ENCODE data around the gene CGNL1. TPM values are rescaled to one million over a fixed set of nuclear protein-coding genes. Genes with fewer than 3 reads are reported as not detected.

The CGNL1 gene
- total RNA-seq, 1 donor from 2014 or later = 31.9 TPM

DNA sequence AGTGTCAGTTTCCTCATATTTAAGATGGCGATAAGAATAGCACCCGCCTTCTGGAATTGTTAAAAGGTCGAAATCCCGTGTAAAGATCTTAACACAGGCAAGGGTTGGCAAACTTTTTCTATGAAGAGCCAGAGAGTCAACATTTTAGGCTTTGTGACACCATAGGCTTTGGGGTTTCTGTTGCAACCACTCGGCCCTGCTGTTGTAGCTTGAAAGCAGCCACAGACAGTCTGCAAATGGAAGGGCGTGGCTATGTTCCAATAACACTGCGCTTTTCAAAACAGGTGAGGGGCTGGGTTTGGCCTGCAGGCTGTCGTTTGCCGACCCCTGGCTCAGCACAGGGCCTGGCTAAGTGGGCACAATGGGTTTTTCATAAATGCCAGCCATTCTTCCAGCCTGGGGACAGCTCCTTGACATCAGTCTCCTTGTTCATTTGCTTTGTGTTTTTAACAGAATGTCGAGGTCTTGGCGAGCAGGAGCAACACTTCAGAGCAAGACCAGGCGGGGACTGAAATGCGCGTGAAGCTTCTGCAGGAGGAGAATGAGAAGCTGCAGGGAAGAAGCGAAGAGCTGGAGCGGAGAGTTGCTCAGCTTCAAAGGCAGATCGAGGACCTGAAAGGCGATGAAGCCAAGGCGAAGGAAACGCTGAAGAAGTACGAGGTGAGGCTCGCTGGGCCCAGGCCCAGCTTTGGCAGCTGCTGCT, 140.2 kb downstream of the CGNL1 start:
- no peak for TF ChIP-seq CTCF (IDR thresholded peaks at IDR 0.05; ENCODE audit: borderline replicate concordance)

DNA sequence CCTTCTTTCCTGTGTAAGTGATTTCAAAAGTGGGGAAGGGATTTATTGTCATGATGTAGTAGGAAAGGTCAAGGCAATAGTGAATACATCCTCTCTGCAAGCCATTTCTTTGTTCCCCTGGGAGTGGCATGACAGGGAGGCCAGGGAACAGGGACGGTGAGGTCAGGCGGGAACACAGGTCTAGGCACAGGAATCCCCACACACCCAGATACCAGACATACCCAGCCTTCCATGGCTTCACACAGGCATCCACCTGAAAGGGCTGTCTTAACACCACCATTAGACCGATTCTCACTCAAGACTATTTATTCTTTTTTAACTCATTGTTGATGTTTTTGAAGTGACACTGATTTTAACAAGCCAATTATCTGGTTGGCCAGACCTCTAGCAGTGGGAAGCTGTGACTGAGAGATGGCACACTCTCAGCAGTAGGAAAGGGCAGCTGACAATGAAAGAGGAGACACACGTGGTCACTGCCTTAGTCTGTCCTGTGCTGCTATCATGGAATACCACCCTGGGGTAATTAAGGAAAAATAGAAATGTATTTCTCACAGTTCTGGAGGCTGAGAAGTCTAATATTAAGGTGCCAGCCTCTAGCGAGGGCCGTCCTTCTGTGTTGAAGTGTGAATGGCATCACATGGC, 140.8 kb downstream of the CGNL1 start:
- Histone ChIP-seq H3K27ac (replicated peaks) (no peak overlapping the region), H3K36me3 (no peaks in the 10 kb centered on the region), H3K4me3 (no peak overlapping the region), H3K4me1 (peaks cover 4% of the 10 kb centered on the region), H3K9me3 (replicated peaks) (no peaks in the 10 kb centered on the region), H3K27me3 (ENCODE audit: low read depth) (no peaks in the 10 kb centered on the region)
- no peak for DNase-seq
- no peak for TF ChIP-seq CTCF (IDR thresholded peaks at IDR 0.05; ENCODE audit: borderline replicate concordance)
- intact Hi-C loops (cut with micrococcal nuclease) = no loop called here

More for the DNA sequence above, 140.2 kb downstream of the CGNL1 start:
- intact Hi-C loops (cut with micrococcal nuclease) = no loop called here
- no peaks in the 10 kb centered on the region for H3K36me3 ChIP-seq
- H3K4me1 ChIP-seq = no peaks in the 10 kb centered on the region
- DNase-seq = no peak
- H3K27ac ChIP-seq (replicated peaks) = no peak overlapping the region
- H3K27me3 ChIP-seq (ENCODE audit: low read depth) = no peaks in the 10 kb centered on the region
- no peaks in the 10 kb centered on the region for H3K9me3 ChIP-seq (replicated peaks)
- H3K4me3 ChIP-seq = no peak overlapping the region

DNA sequence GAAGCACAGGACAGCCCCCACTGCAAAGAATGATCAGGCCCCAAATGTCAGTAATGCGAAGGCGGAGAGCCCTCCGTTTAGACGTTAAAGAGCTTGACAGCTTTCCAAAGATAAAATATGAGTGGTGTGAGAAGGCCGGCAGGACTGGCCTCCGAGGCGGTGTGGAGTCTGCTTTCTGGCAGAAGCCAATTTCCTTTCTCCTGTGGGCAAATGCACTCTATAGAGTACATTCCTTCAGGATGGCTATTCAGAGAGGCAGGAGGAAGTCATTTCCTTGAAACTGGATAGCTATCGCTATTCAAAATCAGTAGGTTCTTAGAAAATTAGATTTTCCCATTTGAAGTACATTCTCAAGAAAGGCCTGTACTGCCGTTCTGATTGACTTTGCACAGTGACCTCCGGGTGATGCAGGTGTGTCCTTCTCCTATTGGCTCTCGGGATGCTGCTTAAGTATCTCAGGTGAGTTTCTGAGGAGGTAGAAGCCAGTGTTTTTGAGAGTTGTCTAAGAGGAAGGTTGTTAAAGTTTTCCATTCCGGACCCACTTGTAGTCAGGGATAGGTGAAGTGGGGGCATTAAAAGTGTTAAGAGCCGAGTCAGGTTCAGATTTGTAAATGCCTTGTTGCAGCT, 142.6 kb downstream of the CGNL1 start:
- TF ChIP-seq CTCF (IDR thresholded peaks at IDR 0.05; ENCODE audit: borderline replicate concordance) = no peak
- DNase-seq = no peak
- Histone ChIP-seq H3K36me3 (no peaks in the 10 kb centered on the region), H3K4me3 (no peak overlapping the region), H3K27me3 (ENCODE audit: low read depth) (no peaks in the 10 kb centered on the region), H3K4me1 (peaks cover 10% of the 10 kb centered on the region), H3K27ac (replicated peaks) (no peak overlapping the region), H3K9me3 (replicated peaks) (no peaks in the 10 kb centered on the region)
- intact Hi-C loops (cut with micrococcal nuclease) = no loop called here

DNA sequence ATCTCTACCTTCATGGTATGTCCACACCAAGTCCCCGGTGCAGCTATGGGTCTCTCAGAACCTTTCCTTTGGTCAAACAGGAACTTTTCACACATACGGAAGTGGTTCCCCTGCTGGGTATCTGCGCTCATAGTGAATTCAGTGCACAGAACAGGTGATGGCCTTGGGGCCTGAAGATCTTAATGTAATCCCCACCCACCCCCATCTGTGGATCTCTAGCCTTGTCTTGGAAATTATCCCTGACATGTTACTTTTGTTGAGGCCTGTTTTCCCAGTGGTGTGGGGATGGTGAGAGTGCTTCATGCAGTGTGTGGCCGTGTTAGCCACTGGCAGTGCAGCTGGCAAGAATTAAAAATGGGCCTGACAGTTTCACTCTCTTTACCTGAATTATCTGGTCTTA, 143.5 kb downstream of the CGNL1 start:
- no peak for DNase-seq
- peaks cover 10% of the 10 kb centered on the region for H3K4me1 ChIP-seq
- H3K9me3 ChIP-seq (replicated peaks) = no peaks in the 10 kb centered on the region
- no peak for TF ChIP-seq CTCF (IDR thresholded peaks at IDR 0.05; ENCODE audit: borderline replicate concordance)
- no peak overlapping the region for H3K4me3 ChIP-seq
- H3K36me3 ChIP-seq = no peaks in the 10 kb centered on the region
- no peak overlapping the region for H3K27ac ChIP-seq (replicated peaks)
- intact Hi-C loops (cut with micrococcal nuclease) = no loop called here
- H3K27me3 ChIP-seq (ENCODE audit: low read depth) = no peaks in the 10 kb centered on the region

GRCh38 chr15:57521503-57521902, 145.2 kb downstream of the CGNL1 start:
- no peak for DNase-seq
- H3K4me1 ChIP-seq = peaks cover 10% of the 10 kb centered on the region
- H3K9me3 ChIP-seq (replicated peaks) = no peaks in the 10 kb centered on the region
- no peaks in the 10 kb centered on the region for H3K27me3 ChIP-seq (ENCODE audit: low read depth)
- intact Hi-C loops (cut with micrococcal nuclease) = no loop called here
- no peak overlapping the region for H3K4me3 ChIP-seq
- TF ChIP-seq CTCF (IDR thresholded peaks at IDR 0.05; ENCODE audit: borderline replicate concordance) = no peak
- H3K36me3 ChIP-seq = no peaks in the 10 kb centered on the region
- no peak overlapping the region for H3K27ac ChIP-seq (replicated peaks)
